Stimulated activated CD8-positive, alpha-beta memory T cell treated with anti-CD3 and anti-CD28 coated beads, Interleukin-15, amount 100 ng/mL, for 48 hours (primary cell): ENCODE results near the gene GPX2.

Source experiments
- DNase-seq, 2 donors: peaks; one replicate each; pipeline ENCODE4 v3.0.0-alpha.2; 2020; ENCODE audit warnings: low read depth in 2 of 2

GPX2 gene

DNA sequence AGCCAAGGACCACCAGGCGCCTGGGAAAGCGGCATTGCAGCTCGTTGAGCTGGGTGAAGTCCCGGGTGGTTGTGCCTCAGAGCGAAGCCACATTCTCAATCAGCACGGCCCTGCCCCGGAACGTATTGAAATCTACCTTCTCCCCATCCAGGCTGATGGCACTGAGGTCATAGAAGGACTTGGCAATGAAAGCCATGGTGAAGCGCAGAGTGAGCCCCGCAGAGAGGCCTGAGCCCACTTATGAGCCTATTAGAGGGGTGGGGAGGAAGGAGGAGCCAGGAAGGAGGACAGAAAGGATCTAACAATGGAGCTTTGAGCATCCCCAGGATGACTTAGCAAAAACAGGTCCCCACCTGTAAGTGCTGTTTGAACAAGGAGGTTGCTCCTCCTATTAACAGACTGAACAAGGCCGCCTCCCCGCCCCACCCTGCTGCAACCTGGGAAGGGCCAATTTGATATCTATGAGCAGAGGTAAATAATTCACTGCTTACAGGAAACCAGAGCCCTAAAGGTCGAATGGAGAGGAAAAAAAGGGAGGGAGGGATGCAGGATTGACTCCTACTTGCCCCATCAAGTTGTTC is at the start of gene GPX2:
GPX2 (minus strand) TSS at position 215 of the 581 bp plus-strand sequence; CDS start at position 196, 19 bp downstream.
- DNase-seq, result no peak

DNA sequence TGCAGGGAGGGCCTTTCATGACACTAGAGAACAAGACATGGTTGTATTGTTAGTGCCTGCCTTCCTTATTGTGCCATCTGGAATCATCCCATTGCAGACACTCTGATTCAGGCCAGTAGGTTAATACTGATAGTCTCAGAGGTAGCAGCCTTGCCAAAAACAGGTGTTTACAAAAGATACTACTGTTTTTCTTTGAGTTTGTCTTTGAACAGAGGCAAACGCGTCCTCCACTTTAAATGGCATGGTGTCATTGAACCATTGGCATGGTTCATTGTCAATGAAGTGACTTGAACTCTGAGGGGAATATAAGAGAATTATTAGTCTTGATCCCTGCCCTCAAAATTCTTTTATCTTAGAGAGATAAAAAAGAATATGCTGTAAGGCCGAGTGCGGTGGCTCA is 48.4 kb upstream of the GPX2 start:
- no peak for DNase-seq

DNA sequence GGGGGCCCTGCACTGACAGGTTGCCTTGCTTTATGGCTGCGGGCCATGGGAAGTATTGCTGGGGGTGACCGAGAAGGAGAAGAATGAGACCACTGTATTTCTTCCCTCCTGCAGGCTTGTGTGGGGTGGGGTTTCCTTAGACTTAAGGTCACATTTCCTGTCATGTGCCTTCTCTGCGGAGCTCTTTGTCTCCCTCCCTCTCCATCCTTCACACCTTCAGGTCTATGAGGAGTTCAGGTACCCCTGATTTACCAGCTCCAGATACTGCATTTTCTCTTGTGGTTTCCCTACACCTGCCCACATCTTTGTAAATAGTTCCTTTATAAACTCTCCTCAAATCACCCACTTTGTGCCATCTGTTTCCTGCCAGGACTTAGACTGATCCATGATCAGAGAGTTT is 47.8 kb upstream of the GPX2 start:
- no peak for DNase-seq

DNA sequence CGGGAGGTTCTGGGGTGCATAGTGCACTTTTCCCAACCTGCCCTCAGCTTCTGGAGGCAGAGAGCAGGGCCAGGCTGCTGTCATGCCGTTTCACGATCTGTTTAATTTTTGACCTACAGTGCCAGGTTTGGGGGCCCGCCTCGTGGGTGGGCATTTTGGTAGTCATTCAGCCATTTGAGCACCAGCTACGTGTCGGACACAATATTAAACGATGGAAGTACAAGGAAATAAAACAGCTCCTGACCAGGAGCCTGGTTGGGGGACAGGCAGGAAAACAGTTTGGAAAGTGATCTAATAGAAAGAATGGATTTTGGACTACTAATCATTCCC is 44.9 kb upstream of the GPX2 start:
- DNase-seq, result no peak

DNA sequence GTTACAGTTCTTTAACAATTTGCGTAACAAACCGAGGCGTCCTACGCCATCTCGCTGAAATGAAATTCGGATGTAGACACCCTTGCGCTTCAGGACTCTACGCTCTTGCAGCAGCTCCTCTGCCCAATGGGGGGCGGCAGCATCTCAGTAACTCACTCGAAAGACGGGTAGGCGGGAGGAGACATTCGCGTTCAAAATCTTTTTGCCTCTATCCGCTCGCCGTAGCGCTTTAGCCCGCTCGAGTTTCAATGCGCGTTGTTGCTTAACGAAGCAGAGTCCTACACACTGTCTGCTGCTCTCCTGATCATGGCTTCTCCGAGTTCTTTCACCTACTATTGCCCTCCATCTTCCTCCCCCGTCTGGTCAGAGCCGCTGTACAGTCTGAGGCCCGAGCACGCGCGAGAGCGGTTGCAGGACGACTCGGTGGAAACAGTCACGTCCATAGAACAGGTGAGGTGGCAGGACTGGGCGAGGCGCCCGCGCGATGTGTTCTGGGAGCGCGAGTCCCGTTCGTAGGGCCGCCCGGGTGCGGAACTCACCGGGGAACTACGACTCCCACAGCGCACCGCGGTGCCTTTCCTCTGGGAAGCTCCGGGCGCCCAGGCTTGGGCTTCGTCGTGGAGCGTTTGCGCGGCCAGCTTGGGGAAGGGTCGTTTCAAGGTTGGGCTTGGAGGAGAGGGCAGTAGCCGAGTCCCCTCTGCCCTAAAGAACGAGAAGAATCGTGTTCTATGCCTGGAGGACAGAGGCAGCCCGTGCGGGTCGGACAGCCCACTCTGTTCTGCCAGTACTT is 44.3 kb upstream of the GPX2 start, which contains the start of gene FNTB:
FNTB (plus strand) TSS at position 248 of the 790 bp plus-strand sequence; CDS start at position 307, 59 bp downstream.
- DNase-seq, result peak; percentile 88 to 90

DNA sequence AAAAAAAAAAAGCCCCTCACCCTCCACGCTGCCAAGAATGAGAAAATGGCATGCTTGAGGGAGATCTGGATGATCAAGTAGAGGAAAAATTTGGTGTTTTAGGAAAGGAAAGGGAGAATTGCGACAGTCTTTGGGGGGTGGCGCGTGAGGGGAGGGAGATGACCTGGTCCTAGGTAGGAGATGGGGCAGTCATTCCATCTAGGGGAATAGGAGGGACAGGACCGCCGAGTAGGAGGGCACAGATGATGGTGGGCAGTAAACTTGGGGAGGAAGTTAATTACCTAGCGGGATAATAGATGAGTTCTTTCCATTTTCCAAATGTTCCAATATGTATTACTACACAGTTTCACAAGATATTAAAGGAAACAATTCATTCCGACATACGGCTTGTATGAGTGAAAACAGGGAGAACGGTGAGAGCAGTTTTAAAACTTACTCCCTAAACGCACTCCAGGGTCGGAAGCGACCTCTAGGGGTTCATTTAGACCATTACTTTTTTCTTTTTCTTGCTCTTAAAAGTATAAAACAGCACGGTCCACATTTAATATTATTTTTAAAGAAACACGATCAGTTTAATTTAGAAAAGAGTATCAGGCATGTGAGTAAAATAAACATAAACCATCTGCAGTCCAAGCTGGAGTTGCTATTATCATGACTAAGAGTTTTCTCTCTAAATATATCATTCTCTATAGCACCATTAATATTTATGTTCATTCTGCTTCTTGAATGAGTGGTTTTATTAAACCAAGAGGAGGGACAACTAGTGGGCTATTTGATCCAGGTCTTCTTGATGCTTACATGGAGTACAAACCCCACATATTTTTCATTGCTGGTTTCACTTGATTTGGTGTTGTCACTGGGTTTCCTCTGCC is 41.1 kb upstream of the GPX2 start:
- peak in 1 of 2 donors; percentile 7 for DNase-seq

DNA sequence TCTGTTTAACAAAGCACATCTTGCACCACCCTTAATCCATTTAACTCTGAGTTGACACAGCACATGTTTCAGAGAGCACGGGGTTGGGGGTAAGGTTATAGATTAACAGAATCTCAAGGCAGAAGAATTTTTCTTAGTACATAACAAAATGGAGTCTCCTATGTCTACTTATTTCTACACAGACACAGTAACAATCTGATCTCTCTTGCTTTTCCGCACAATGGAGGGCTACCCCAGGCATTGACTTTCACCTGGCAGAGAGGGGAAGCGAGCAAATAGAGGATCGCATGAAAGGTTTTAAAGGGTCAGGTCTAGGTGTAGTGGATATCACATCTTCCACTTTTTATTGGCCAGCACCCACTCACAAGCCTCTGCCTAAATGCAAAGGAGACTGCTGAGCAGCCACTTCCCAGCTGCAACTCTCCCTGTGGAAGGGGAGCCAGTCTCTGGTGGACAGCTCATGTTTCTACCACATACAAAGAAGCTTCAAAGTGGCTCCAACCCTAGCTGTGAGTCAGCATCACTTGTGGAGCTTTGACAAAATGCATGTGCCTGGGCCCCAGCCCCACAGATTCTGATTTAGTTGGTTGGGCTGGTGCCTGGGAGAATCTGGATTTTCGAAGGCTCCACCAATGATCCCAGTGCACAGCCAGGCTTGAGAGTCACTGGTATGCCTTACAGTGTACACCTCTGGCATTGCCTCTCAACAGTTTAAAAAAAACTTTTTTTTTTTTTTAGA is 37.0 kb upstream of the GPX2 start:
- no peak for DNase-seq

DNA sequence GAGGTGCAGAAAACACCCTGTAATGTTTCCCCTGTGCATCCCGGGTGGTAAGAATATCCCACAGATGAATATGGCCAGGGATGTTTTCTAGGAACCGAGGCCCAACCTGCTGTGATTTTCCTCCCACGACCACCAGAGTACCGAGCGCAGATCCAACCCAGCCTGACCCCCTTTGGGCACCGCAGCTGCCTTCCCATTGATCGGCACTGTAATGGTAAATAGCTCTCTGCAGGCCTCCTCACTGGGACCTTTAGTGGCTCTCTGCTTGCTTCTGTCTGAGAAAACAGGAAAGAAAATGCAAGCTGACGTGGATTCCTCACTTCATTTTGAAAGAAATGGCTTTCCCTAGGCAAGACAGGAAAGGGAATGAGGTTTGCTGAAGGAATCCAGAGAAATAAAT is 32.0 kb upstream of the GPX2 start:
- no peak for DNase-seq

DNA sequence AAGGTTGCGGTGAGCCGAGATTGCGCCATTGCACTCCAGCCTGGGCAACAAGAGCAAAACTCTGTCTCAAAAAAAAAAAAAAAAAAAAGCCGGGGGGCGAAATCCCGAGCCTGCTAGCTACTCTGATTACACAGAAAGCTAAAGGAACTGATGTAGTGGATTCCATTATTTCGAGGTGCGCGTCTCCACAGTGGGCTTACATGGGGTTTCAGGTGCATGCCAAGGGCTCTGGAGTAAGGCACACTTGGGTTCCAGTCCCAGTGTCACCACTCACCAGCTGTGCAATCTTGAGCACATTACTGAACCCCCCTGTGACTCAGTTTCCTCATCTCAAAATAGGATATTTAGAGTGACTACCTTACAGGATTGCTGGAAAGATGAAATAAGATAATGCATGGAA is 31.3 kb upstream of the GPX2 start:
- DNase-seq, result no peak

DNA sequence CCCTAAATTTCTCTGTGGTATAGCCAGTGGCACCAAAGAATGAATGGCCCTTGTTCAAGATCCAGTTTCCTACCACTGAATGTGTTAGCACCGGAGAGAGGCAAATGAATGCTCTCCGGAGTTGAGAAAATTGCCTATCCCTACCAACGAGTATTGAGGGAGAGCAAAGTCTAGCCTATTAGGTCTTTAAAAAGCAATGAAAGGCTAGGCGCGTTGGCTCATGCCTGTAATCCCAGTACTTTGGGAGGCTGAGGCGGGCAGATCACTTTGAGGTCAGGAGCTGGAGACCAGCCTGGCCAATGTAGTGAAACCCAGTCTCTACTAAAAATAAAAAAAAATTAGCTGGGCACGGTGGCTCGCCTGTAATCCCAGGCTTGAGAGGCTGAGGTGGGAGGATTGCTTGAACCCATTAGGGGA is 30.5 kb upstream of the GPX2 start:
- DNase-seq, result no peak

DNA sequence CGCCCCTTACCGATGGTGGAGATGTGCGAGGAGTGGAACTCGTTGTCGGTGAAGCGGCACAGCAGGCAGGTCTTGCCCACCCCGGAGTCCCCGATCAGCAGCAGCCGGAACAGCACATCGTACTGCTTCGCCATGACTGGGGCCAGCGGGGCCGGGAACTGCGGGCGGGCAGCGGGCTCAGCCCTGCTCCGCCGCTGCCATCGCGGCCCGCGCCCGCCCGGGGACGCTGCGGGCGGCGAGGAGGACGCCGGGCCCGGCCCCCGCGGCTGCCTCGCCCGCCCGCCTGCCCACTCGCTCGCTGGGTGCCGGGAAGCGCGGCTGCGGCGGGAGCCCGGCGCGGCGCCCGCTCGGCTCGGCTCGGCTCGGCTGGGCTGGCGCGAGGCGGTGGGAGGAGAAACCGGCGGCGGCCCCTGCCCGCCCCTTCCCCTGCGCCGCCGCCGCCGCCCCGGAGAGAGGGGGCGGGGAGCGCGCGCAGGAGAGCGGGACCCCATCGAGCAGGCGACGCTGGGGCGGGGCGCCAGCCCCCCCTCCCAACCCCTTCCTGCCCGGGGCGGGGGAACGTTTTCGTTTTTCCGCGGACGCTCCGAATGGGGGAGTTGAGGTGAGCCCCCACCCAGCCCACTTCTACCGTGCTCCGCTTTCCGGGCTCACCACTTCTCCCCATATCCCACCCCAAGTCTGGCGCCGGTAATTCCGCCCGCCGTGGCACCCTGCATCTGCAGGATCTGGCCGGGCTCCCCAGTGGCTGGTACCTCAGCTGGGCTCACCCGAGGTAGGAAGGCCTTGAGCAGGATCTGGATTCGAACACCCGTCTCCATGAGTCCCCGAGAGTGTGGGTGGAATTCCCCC is 29.6 kb upstream of the GPX2 start, which contains the start of gene RAB15:
RAB15 (minus strand) TSS at position 394 of the 849 bp plus-strand sequence; CDS start at position 134, 260 bp downstream.
- DNase-seq, result peak; percentile 4 to 10

DNA sequence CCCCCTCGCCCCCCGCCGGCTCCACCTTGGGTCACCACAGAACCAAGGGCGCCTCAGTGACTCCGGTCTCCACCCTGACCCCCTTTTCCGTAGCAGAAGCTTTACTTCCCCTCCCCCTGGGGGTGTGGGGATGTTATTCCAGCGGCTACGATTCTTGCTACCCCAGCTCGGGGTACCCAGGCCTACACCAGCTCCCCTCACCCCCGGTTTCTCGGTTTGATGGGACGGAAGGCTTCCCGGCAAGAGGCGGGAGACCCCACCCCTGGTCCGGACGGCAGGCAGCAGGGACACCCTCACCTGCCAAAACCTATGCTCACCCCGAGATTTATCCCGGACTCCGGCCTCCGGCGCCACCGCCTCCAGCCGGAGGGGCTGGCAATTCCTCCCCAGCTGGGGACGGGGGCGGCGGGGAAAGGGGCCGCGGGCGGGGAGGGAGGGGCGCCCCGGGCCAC is 29.0 kb upstream of the GPX2 start:
- DNase-seq, result no peak

DNA sequence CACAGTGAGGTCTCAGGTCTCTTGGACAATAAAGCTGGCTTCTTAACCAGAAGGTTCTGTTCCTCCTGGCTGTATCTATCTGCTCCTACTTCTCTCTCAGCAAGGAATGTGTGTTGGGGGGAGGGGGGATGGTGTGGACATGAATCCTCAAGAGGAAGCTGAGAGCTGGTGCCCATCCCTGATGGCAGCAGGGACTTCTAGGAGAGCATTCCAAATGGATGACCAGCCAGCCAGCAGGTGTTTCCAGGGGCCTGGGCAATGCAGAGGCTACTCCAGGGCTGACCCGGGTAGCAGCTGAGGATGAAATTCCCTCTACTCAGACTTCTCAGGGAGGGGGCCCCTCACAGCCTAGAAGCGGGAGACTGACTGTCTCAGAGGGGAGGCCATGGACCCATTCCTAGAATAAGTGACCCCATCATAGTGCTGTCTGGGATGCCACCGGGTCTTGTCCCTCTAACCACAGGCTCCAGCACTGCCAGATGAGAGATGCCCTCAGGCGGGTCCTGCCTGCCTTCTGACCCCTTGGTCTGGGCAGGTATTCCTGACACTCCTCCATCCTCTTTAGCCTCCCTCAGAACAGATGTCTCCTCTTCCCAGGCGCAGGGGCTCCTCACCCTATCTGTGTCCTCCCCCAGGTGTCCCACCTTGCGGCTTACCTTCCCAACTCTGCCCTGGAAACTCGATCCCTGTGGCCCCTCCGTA is 28.4 kb upstream of the GPX2 start:
- DNase-seq, result no peak

DNA sequence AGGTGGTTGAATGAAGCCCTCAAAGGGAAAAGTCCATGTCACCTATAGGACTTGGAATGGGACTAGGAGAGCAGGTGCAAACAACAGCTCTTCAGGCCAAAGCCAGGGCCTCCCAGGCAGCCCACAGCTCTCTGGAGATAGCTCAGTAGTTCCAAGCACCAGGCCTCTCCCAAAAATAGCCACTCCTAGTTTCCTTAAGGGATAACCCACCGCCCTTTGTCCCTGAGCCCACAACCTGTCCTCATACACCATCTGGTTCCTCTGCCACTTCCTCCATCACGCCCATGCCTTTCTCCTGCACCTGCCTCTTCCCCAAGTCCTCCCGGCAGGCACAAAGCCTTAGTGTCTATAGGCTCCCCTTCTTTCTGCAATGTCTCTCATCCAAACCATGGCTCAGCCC is 27.5 kb upstream of the GPX2 start:
- no peak for DNase-seq

DNA sequence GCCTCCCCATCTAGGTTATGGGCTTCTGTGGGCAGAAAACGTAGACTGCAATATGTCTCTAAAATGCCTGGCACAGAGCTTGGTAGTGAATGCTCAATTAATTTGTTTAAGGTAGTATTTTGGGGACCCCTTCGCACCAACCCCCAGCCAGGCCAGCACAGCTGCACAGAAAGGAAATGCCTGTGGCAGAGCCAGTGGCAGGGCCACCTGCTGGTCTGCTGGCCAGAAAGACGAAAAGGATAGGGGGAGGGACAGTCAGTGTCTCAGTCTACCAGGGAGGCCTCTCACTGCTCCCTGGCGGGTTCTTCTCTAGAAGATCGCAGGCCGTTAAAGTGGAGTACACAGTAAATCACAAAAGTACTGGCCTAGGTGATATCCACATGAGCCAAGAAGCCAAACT is 26.1 kb upstream of the GPX2 start:
- no peak for DNase-seq

DNA sequence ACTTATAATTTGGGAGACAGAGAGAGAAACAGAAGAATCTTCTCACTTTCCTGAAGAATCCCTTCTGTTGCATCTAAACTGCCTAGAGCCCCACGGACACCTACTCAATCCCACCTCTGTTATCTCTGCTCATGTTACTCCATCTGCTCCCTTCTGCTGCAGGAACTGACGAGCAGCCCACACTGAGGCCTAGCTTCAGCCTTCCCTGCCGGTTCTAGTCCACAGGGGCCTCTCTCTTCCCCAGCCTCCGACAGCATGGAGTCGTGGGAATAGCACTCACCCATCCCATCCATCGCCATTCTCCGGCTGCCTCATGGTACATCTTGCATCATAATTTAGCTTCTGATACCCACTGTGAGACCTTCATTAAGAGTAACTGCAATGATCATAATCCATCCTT is 25.6 kb upstream of the GPX2 start:
- DNase-seq, result no peak

DNA sequence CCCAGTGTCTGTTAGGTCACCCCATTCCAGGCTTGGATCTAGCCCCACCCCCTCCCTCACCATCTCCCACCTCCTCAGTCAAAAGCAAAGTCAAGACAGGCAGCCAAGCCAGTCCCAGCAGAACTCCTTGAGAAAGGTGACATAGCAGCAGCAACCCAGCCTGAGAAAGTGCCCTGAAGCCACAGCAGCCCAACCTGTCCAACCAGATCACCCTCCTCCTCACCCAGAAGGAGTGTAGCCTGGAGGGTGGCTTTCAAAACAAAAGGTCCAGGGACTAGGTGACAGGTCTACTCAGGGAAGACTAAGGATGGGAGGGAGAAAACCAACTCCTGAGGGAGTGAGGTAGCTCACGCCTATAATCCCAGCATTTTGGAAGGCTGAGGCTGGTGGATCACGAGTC is 24.4 kb upstream of the GPX2 start:
- no peak for DNase-seq

DNA sequence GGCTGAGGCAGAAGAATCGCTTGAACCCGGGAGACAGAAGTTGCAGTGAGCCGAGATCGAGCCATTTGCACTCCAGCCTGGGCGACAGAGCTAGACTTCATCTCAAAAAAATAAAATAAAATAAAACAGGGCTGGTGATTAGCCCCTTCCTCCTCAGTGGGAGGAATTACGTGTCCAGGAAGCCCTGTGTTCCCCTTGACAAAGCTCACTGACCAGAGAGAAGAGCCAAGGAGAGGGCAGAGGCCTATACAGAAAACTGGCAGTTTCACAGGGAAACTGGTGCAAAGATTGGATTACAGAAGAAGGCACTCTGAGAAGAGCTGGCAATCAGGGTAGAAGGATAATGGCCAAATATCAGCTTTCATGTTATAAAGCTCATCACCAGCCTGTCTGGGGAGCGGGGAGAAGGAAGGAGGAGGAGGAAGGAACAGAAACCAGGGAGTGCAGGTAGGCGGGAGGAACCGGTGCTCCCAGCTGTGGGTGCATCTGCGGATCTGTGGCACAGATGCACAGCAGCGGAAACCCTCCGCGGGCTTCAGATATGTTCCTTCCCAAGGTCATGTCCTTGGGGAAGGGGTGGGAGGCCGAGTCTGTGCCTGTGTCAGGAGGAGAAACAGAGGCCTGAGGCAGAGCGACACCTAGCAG is 22.9 kb upstream of the GPX2 start:
- DNase-seq, result no peak

DNA sequence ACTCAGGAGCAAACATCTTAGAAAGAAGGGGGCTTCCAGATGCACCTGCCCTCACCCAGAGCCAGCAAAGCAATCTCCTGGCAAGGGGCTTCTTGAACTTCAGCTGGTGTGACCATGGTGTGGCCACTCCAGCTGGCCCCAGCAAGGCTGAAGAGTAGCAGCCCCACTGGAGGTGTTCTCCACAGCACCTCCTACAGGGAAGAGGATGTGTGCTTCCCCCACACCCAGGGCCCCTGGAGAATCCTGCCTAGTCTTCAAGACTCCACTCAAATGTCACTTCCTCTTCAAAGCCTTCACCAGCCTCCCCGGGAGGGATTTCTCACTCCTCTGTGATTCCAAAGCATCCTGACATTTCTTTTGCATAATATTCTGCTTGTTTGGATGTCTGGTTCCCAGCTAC is 21.1 kb upstream of the GPX2 start:
- DNase-seq, result no peak
